NCI-H2227 (cell line): Measurements from ENCODE around the gene CPAMD8.

Experiments
- DNase-seq: peaks from one replicate; lab custom pipeline; 2025; ENCODE audit not compliant: unreplicated experiment; lab: John Stamatoyannopoulos, UW

CPAMD8 gene

DNA sequence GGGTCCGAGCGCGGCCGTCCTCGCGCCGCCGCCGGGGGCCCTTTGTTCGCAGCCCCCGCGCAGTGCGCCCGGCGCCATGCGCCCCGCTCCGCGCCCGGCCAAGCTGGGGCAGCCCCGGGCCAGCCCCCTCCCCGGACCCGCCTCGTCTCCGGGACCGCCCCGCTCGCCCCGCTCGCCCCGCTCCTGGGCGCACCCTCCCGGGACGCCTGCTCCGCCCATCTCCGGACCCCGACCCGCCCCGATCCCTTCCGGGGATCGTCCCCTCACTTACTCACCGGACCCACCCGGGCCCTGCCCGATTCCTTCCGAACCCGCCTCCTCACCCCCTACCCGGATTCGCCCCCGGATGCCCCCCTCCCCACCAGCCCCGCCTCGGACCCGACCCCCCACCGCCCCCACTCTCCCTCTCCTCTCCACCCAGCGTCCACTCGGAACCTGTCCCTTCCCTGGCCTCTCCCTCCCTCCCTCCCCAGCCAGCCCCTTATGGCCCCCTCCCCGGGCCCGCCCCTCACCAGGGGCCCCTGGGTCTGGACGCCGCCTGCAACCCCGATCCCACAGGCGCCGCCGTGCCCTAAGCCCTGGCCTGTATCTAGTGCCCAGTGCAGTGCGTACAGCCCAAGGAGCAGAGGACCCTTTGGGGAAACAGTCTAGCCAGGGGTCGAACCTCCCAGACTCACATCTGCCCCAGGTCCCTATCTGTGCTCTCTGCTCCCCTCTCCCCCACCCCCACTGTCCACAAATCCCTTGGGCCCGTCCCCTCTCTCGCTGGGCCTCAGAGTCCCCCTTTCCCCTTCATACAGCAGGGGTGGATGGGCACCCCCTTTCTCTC lies at the start of gene CPAMD8:
TSS of gene CPAMD8 (minus strand) at position 105 of the 829 bp plus-strand sequence. CDS start 168 bp downstream, outside the sequence.
- no peak for DNase-seq

DNA sequence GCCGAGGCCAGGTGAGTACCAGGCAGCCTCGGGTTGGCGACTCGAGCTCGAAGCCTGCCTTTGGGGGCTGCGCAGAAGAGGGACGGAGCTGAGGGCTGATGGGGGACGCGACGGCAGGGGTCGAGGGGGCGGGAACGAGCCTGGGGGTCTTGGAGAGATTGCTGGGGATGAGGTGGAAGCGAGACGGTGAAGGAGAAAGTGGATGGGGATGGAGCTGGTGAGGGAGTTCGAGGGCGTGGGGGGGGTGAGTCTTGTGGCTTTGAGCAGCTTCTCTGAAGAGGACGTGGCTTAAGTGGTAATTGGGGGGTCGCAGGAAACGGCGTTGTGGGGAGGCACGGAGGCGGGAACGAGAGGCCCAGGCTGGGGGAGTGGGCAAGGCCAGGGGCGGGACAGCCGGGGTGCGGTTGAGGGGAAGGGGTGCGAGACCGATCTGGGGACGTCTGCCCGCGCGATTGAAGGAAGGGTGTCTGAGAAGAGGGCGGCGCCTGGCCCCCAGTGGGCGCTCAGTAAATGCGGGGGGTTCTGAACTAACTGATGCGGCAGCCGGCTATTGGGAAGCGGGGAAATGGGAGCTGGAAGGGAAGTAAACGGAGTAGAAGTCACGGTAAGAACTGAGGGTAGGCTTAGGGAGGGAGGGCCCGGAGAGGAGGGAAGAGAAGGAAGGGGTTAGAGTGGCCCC lies 49.4 kb upstream of the CPAMD8 start:
- peak; percentile 56 for DNase-seq

DNA sequence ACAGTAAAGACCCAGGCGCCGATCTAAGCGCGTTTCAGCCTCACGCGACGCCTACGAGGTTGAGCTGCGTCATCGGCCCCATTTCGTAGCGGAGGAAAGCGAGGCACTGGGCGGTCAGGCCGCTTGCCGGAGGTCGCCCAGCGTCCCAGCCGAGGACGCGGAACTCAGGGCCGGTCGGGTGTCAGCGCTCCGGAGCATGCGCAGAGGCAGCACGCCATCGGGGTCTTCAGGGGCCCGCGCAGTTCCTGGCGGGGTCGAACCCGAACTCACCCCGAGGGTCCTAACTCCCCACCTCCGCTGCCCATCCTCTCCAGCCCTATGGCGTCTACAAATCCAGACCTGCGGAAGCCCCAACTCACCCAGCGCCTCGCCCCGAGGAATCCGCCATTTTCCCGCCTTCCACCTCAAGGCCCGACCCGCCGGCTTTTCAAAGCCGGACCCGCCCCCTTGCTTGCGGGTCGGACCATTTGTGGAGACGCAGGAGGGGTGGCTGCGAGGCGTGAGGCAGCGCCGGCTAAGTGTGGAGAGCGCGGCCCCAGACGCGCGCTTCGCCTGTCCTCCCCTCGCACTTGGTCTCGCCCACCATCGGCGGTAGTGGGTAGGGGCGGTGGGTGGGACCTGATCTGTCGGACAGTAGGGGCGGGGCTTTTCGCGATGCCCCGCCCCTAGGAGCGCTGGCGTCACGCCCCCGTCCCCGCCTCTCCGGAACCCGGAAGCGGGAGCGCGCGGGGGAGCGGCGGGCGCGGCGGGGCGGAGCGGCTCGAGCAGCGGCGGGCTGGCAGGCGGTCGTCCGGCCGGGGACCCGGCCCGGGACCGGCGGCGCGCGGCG lies 48.6 kb upstream of the CPAMD8 start, which contains the start of the genes HAUS8 and MYO9B:
TSS of gene HAUS8 (minus strand) at position 418 of the 829 bp plus-strand sequence. CDS start at position 388, 30 bp downstream.
TSS of gene MYO9B (plus strand) at position 743 of the 829 bp plus-strand sequence. CDS start 25,941 bp downstream, outside the sequence.
- DNase-seq, result peak; percentile 98

DNA sequence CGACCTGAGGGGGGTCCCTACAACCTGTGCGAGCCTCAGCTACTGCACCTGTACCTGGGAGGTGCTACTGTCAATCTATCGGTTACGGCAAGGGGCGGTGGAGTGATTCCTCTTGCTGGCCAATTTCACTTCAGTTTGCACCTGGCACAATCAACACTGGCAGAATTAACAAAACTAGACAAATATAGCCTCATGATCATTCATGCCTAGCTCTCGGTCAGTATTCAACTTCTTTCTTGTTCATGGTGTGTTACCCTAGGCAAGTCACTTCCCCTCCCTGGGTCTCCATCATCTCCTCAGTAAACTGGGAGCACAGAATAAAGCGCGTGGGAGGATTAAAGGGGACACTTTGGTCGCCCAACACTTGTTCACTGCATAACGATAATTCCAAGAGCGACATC lies 48.0 kb upstream of the CPAMD8 start:
- no peak for DNase-seq

DNA sequence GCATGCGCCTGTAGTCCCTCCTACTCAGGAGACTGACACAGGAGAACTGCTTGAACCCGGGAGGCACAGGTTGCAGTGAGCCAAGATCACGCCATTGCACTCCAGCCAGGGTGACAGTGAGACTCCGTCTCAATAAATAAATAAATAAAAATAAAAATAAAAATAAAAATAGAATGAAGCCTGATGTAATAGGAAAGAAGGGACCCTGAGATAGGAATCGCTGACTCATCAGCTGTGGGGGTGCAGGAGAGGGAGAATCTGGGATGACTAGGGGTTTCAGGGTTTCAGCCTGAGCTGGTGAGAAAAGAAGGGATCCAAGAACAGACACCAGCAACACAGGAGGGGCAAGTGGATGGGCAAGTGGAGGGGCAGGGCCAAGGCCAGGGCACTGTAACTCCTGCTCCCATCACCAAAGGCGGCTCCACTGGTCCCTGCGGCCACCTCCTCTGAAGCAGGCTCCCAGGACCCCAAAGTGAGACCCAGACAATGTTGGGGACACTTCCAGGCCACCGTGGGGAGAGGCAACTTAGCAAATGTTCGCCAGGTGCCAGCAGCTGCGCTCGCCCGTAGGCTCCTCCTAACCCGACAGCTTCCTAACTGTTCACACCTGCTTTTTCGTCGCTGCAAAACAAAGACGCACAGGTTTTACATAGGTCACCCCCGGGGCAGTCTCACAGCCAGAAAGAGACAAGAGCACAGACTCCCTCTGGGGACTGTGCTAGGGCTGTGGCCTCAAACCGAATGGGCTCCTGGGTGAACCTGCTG lies 47.4 kb upstream of the CPAMD8 start:
- no peak for DNase-seq

DNA sequence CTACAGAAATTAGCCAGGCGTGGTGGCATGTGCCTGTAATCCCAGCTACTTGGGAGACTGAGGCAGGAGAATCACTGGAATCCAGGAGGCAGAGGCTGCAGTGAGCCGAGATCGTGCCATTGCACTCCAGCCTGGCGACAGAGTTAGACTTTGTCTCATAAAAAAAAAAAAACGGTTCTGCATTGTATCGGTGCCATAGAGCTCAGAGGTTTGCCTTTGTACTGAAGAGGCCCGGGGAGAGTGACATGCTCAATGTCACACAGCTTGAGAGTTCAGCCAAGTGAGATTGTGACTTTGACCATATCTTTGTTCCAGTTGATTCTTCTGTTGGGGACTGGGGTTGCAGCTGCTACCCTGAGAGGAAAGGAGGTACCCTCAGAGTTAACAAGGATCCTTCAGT lies 44.3 kb upstream of the CPAMD8 start:
- no peak for DNase-seq

DNA sequence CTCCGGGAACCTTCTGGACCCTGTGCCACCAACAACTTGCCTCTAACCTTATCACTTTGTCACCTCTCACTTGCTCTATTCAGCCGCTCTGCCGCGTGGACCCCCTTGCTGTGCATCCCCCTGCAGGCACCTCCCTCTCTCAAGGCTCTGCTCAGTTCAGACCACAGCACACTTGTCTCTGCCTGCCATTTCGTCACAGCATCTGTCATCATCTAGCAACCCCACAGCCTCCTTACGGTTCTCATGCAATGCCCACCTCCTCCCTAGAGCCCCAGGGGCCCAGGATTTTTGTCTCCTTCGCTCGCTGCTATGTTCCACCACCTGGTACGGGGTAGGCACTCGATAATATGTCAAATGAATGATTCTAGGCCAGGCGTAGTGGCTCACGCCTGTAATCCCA lies 43.8 kb upstream of the CPAMD8 start:
- no peak for DNase-seq

DNA sequence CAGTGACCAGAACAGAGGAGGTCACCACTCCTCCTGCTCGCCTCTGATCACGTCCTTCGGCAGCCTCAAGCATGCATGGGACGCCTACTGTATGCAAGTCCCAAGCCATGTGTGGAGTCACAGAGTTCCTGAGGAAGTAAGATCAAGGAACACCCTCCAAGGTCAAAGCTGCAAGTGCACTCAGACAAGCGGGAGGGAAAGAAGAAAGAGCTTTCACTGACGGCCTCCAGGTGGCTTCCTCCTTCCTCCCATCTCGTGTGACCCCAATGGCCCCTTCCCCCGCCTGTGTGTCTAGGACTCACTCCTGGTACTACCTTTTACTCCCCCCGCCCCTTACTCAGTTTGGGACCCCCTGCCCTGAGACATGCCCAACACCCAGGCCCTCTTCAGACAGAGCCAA lies 42.6 kb upstream of the CPAMD8 start:
- no peak for DNase-seq

DNA sequence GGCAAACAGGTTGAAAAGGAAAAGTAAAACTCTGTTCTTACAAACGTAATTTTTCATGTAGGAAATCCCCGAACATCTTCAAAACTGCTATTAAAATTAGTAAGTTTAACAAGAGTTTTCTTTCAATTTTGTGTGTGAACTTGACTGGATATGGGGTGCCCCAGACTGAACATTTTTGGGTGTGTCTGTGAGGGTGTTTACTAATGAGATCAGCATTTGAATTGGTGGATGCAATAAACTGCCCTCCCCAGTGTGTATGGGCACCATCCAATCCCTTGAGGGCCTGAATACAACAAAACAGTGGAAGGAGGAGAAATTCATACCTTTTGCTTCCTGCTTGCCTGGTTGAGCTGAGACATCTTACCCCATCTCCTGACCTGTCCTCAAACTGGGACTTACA lies 36.8 kb upstream of the CPAMD8 start:
- no peak for DNase-seq

DNA sequence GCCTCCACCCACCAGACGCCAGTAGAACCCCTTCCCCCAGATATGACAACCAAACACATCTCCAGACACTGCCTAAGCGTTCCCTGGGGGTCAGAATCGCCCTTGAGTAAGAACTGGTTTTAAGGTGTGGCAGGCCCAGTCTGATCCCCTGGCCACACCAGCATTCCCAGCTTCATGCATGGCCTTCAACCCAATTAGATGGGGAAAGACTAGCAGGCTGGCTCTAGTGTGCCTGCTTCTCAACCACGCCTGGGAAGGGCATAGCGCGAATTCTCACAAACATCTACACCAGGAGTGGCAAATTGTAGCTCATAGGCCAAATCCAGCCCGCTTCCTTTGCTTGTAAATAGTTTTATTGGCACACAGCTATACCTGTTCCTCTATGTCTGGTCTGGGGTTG lies 35.1 kb upstream of the CPAMD8 start:
- DNase-seq, result no peak

DNA sequence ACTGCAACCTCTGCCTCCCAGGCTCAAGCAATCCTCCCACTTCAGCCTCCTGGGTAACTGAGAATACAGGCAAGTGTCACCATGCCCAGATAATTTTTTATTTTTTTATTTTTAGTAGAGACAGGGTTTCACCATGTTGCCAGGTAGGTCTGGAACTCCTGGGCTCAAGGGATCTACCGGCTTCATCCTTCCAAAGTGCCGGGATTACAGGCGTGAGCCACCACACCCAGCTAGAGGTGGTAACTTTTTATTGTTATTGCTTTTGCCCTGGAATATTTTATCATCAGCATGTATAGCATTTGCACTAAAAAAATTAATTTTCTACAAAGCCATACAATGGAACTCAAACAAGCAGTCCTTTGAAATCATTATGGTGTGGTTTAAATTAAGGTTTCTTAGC lies 34.6 kb upstream of the CPAMD8 start:
- DNase-seq, result no peak

DNA sequence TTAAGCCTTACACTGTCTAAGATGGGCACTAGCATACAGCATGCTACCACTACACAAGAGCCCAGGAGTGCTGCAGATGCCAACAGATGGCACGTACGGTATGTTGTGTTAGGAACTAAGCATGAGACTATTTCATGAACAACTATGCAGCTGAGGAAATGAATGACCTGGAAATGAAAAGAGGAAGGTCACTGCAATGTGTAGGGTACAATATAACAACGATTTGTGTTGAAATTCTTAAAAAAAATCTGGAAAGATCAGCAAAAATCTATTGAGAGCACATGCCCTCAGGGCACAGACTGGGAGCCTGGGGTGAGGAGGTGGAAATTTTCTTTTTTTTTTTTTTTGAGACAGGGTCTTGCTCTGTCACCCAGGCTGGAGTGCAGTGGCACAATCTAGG lies 34.2 kb upstream of the CPAMD8 start:
- no peak for DNase-seq

DNA sequence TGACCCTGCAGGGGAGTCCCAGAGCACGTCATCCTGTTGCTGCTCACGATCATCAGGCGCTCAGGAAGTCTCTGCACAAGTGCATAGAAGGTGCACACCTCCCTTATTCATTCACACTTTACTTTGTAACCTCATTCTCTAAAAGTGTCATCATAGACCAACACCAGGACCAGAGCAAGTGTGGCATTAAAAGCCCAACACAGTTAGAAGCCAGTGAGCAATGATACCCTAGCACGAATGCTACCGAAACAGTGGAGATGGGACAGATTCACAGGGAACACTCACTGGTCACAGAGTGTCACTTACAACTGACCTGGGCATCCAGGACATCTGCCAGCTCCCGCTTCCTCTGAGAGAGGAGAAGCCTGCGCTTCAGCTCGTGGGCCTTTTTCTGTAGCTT lies 31.6 kb upstream of the CPAMD8 start:
- DNase-seq, result peak; percentile 49

DNA sequence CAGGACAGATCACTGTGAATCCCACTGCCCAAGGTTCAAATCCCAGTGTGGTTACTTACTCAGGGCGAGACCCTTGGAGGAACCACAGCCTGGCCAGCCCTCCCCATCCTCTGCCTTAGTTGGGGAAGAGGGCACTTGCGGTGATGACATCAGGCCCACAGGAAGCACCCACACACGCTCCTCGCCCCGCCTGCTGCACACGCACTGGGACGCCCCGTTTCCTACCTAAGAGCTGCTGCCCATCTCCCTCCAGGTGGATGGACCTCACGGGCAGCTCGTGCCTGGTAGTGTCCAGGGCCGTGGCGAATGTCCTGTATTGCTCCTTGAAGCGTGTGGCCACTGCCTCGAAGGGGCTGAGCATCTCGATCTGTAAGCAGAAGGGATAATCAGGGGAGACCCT lies 29.0 kb upstream of the CPAMD8 start:
- no peak for DNase-seq

DNA sequence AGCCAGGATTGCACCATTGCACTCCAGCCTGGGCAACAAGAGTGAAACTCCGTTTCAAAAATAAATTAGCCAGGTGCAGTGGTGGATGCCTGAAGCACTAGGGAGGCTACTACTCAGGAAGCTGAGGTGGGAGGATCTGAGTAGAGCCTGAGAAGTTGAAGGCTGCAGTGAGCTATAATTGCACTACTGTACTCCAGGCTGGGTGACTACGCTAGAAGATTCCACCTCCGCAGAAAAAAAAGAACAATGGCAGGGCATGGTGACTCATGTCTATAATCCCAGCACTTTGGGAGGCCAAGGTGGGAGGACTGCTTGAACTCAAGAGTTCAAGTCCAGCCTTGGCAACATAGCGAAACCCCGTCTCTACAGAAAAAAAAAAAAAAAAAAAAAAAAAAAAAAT lies 28.1 kb upstream of the CPAMD8 start:
- no peak for DNase-seq

DNA sequence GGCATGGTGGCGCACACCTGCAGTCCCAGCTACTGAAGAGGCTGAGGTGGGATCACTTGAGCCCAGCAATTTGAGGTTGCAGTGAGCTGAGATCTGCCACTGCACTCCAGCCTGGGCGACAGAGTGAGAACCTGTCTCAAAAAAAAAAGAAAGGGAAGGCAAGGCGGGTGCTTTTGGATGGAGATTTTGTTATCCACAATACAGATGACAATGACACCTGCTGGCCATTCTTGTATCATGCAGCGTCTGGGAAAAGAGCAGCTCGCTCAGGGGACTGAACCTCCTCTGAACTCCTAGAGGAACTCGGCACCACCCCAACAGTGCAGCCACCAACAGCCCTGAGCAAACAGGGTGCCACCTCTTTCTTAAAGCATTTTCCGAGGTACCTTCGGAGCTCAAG lies 25.8 kb upstream of the CPAMD8 start:
- peak; percentile 48 for DNase-seq

DNA sequence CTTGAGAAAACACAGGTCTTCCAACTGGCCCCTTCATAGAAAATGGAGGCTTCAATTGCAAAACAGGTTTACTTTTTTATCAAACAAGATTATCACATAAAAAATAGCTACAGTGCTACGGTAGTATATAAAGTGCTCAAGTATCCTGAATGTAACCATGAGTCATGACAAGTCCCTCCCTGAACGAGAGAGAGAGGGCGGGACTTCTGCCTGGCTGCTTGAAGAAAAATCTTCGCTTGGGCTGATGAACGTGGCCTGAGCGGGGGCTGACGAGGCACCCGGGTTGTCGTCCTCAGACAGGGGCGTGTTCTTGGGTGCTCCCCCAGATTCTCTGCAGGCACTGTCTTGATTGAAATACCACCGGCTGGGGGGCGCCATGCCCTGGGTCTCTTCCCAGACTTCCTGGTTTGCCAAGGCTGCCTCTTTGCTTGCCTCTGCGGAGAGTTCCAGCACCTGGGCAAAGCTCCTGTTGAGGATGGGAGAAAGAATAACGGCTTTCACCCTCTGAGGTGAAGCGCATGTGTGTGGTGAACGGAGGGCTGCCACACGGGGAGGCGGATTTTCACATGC lies 23.2 kb upstream of the CPAMD8 start:
- no peak for DNase-seq

DNA sequence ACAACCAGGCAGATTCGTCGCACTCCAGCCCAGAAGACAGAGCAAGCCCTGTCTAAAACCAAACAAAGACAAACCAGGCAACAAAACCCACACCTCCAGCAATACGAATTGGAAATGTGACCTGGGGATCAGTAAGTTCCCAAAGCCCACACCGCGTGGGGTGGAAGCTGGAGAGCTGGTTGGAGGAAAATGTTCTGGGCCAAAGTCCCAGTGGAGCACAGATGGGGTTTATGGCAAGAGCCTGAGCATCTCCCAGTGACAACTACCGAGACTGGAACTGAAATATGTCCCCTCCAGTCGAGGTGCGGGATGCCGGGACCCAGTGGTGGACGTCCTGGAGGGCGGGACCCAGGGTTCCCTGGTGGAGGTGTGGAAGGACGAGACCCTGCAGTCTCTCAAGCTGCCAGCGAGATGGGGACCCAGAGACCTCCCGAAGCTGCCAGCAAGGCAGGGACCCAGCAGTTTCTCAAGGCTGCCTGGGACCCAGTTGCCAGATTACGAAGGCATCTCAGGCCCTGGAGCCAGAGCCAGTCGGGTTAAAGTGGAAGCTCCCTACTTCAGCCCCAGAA lies 22.4 kb upstream of the CPAMD8 start:
- DNase-seq, result no peak

DNA sequence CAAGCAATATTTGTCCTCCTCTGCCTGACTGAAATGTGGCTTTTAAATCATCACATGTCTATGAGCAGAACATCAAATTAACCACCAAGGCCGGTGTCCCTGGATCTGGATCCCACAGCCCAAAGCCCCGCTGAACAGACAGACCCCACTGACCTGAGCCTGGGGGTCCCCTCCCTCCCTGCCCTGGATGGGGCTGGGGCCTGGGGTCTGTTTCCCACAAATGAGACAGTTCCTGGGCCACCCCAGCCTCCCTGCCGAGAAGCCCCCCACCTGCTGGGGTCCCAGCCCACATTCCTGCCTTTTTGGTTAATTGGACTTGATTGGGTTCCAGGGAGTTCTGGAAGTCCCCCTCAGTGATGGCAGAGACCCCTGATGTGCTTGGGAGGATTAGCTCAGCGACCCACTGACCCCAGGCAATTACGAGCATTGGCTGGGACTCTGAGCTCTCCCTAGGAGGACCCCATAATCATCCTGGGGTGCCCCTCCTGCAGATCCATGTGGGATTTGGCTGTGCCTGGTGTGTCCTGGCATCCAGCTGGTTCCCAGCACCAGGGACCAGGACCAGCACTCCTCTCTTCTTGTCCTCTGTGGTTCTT lies 19.4 kb upstream of the CPAMD8 start:
- DNase-seq, result no peak

DNA sequence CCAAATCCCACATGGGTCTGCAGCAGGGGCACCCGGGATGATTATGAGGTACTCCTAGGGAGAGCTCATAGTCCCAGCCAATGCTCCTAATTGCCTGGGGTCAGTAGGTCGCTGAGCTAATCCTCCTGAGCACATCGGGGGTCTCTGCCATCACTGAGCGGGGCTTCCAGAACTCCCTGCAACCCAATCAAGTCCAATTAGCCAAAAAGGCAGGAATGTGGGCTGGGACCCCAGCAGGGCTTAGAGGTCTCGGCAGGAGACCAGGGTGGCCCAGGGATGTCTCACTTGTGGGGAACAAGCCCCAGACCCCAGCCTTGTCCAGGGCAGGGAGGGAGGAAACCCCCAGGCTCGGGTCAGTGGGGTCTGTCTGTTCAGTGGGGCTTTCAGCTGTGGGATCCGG lies 17.1 kb upstream of the CPAMD8 start:
- no peak for DNase-seq
